Esophagus squamous epithelium (tissue), 5 donors: ENCODE measurements around the gene GPX2. TPM values are rescaled to one million over a fixed set of nuclear protein-coding genes. Genes with fewer than 3 reads are reported as not detected.

Experiments
- DNase-seq: peaks from one replicate; lab custom pipeline; 2025; lab: John Stamatoyannopoulos, UW
- H3K27ac ChIP-seq, 4 donors: fragments of 200-600 bp; sonication (generic); one replicate each; pipeline ENCODE4 v1.5.1; 2016 to 2019; ENCODE audit warnings: mild to moderate bottlenecking in 1 of 4
- H3K27me3 ChIP-seq, 4 donors: fragments of 200-600 bp; sonication (generic); 1 replicate in 3 of 4; 2 replicates in 1 of 4; pipeline versions ENCODE4 v1.5.1 to v1.6.0; 2017 to 2021; ENCODE audit warnings: antibody characterized with exemption in 1 of 4
- H3K36me3 ChIP-seq, 3 donors: fragments of 200-600 bp; sonication (generic); one replicate each; pipeline ENCODE4 v1.5.1; 2016 to 2019
- H3K4me1 ChIP-seq, 3 donors: fragments of 200-600 bp; sonication (generic); one replicate each; pipeline ENCODE4 v1.5.1; 2017 to 2019
- H3K4me3 ChIP-seq, 4 donors: fragments of 200-600 bp; sonication (generic); 1 replicate in 3 of 4; 2 replicates in 1 of 4; pipeline ENCODE4 v1.5.1; 2016 to 2019; ENCODE audit warnings: mild to moderate bottlenecking in 2 of 4, moderate library complexity in 1 of 4
- H3K9me3 ChIP-seq, 3 donors: fragments of 200-600 bp; sonication (generic); one replicate each; pipeline ENCODE4 v1.5.1; 2016 to 2019
- CTCF ChIP-seq, 6 experiments: fragments of 450-650 bp in 4 of 6; fragments of 200-600 bp in 2 of 6; sonication (generic) in 2 of 6; IDR thresholded peaks; one replicate each; pipeline ENCODE4 v1.5.1; 2016 to 2019; ENCODE audit warnings: antibody characterized with exemption in 6 of 6, mild to moderate bottlenecking in 4 of 6, moderate library complexity in 4 of 6
- POLR2A ChIP-seq, 4 donors: fragments of 450-650 bp; IDR thresholded peaks; one replicate each; pipeline ENCODE4 v1.6.1; 2017; ENCODE audit warnings: antibody characterized with exemption in 4 of 4, mild to moderate bottlenecking in 4 of 4, moderate library complexity in 3 of 4
- WGBS, 2 donors: methylation state at CpG; one replicate each; pipeline ENCODE4 v1.1.5; 2018; 5-methylcytosine and 5-hydroxymethylcytosine counted together
- intact Hi-C: fragments of 100-400 bp; cut with DNase I; formaldehyde crosslinking; loops from one replicate; pipeline ENCODE4 v1.15.0; 2022
- total RNA-seq, 4 donors: library from RNA; depleted of rRNA; stranded (reverse); fragments of >200 nt; gene quantifications; one replicate each; pipeline ENCODE4 v1.1.0, GENCODE V29; 2016
- donor health status: DM: yes; HTN: yes; CAD: no.

Gene GPX2
- total RNA-seq = 100 to 1,000 TPM in 3 of 4 donors, 10 to 100 TPM in 1; 97.1 to 273 (median 191) TPM

- no peak for DNase-seq
Observed at GRCh38 chr14:64942531-64943111, at the start of gene GPX2. Gene GPX2 (minus strand): TSS chr14:64942745. CDS start chr14:64942726, 19 bp downstream.

GRCh38 chr14:64990939-64991338 is 48.4 kb upstream of the GPX2 start:
- no peaks in the 10 kb centered on the region for H3K27me3 ChIP-seq
- no peak for DNase-seq
- H3K4me3 ChIP-seq = no peak overlapping the region
- TF ChIP-seq CTCF (IDR thresholded peaks at IDR 0.05) = no peak
- no peak for TF ChIP-seq POLR2A (IDR thresholded peaks at IDR 0.05)
- peaks cover 8 to 58% (median 24%) of the 10 kb centered on the region in 3 donors for H3K4me1 ChIP-seq
- no peaks in the 10 kb centered on the region for H3K36me3 ChIP-seq
- 91 to 95% methylated on average over 4 of the region's 4 CpGs for WGBS, 2 donors
- no peak overlapping the region for H3K27ac ChIP-seq
- H3K9me3 ChIP-seq = no peaks in the 10 kb centered on the region
- intact Hi-C loops = loop anchor here (10.0 kb wide), 1 partner anchor 114 kb away; the partner anchor contains the start of gene MAX

More at GRCh38 chr14:64942531-64943111, at the start of gene GPX2:
- intact Hi-C loops = no loop called here
- Histone ChIP-seq H3K4me1 (peaks cover 13 to 68% (median 16%) of the 10 kb centered on the region in 3 donors), H3K4me3 (peak within 1 kb of the TSS; percentile 33 to 60 (median 48)), H3K36me3 (peaks cover 0 to 58% (median 0%) of the 10 kb centered on the region in 3 donors), H3K9me3 (no peaks in the 10 kb centered on the region), H3K27me3 (no peaks in the 10 kb centered on the region), H3K27ac (peak within 1 kb of the TSS; percentile 55 to 89 (median 84))
- peak in 2 of 4 donors; percentile 14 to 47 for TF ChIP-seq POLR2A (IDR thresholded peaks at IDR 0.05)
- no peak for TF ChIP-seq CTCF (IDR thresholded peaks at IDR 0.05)
- WGBS, 2 donors = 31 to 39% methylated on average over 8 to 12 of the region's 13 CpGs

GRCh38 chr14:64990296-64990695 is 47.8 kb upstream of the GPX2 start:
- WGBS, 2 donors = 74 to 77% methylated on average over 3 of the region's 3 CpGs
- intact Hi-C loops = loop anchor here (10.0 kb wide), 1 partner anchor 115 kb away; the partner anchor contains the start of gene MAX

GRCh38 chr14:64987438-64987767 is 44.9 kb upstream of the GPX2 start:
- intact Hi-C loops = loop anchor here (10.0 kb wide), 1 partner anchor 163 kb away; no protein-coding TSS in a partner anchor
- no peak for TF ChIP-seq POLR2A (IDR thresholded peaks at IDR 0.05)
- no peak for TF ChIP-seq CTCF (IDR thresholded peaks at IDR 0.05)
- Histone ChIP-seq H3K27me3 (no peaks in the 10 kb centered on the region), H3K4me3 (peak overlapping the region; percentile 73 to 96 (median 84)), H3K27ac (peak overlapping the region; percentile 87 to 98 (median 94)), H3K36me3 (no peaks in the 10 kb centered on the region), H3K4me1 (peaks cover 9 to 49% (median 13%) of the 10 kb centered on the region in 3 donors), H3K9me3 (no peaks in the 10 kb centered on the region)
- DNase-seq = no peak
- 0 to 3% methylated on average over 3 to 8 of the region's 8 CpGs for WGBS, 2 donors

More at GRCh38 chr14:64990296-64990695, 47.8 kb upstream of the GPX2 start:
- Histone ChIP-seq H3K9me3 (no peaks in the 10 kb centered on the region), H3K27me3 (no peaks in the 10 kb centered on the region), H3K36me3 (no peaks in the 10 kb centered on the region), H3K27ac (peak overlapping the region in 1 of 4 donors; percentile 16), H3K4me3 (no peak overlapping the region), H3K4me1 (peaks cover 8 to 58% (median 24%) of the 10 kb centered on the region in 3 donors)
- DNase-seq = no peak
- no peak for TF ChIP-seq POLR2A (IDR thresholded peaks at IDR 0.05)
- TF ChIP-seq CTCF (IDR thresholded peaks at IDR 0.05) = no peak
